ENCODE data around the gene TENM3.

GRCh38 chr4:182310316-182310715 lies 67.1 kb downstream of the TENM3 start:
- TF ChIP-seq, protein P1, sequence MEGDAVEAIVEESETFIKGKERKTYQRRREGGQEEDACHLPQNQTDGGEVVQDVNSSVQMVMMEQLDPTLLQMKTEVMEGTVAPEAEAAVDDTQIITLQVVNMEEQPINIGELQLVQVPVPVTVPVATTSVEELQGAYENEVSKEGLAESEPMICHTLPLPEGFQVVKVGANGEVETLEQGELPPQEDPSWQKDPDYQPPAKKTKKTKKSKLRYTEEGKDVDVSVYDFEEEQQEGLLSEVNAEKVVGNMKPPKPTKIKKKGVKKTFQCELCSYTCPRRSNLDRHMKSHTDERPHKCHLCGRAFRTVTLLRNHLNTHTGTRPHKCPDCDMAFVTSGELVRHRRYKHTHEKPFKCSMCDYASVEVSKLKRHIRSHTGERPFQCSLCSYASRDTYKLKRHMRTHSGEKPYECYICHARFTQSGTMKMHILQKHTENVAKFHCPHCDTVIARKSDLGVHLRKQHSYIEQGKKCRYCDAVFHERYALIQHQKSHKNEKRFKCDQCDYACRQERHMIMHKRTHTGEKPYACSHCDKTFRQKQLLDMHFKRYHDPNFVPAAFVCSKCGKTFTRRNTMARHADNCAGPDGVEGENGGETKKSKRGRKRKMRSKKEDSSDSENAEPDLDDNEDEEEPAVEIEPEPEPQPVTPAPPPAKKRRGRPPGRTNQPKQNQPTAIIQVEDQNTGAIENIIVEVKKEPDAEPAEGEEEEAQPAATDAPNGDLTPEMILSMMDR (IDR thresholded peaks at IDR 0.05; ENCODE audit: low read depth, low read length): no peak
- no peak for TF ChIP-seq POLR2A (IDR thresholded peaks at IDR 0.05; ENCODE audit: extremely low read depth, insufficient read length)
- TF ChIP-seq, protein P2, sequence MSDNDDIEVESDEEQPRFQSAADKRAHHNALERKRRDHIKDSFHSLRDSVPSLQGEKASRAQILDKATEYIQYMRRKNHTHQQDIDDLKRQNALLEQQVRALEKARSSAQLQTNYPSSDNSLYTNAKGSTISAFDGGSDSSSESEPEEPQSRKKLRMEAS (IDR thresholded peaks at IDR 0.05; ENCODE audit: low read depth, low read length): no peak
